SK-N-MC (cell line): ENCODE data around the gene CFAP58.
A peak's percentile ranks its signal among the peaks of the same experiment; 100 is the strongest.

ENCODE experiments used
- DNase-seq: peaks from one replicate; pipeline ENCODE4 v3.0.0-alpha.2; 2011; ENCODE audit warnings: low read depth, low spot score
- H3K27ac ChIP-seq: fragments of 200-600 bp; sonication (generic); 2 replicates; pipeline ENCODE4 v1.5.1; 2016; ENCODE audit warnings: mixed run types
- H3K36me3 ChIP-seq: fragments of 200-600 bp; sonication (generic); 2 replicates; pipeline ENCODE4 v1.6.1; 2017; ENCODE audit warnings: antibody characterized with exemption, low read length, mixed read lengths; ENCODE audit not compliant: insufficient read depth
- H3K4me3 ChIP-seq: fragments of 200-600 bp; sonication (generic); 2 replicates; pipeline ENCODE4 v1.5.1; 2016
- H3K9ac ChIP-seq: fragments of 200-600 bp; sonication (generic); 2 replicates; pipeline ENCODE4 v1.8.0; 2017; ENCODE audit warnings: mixed run types, mixed read lengths; ENCODE audit not compliant: insufficient read length
- H3K9me3 ChIP-seq: fragments of 200-600 bp; sonication (generic); 2 replicates; pipeline ENCODE4 v1.6.1; 2017; ENCODE audit warnings: low read depth, mild to moderate bottlenecking, antibody characterized with exemption, low read length, moderate library complexity, mixed read lengths
- EZH2 ChIP-seq: fragments of 200-600 bp; sonication (generic); IDR thresholded peaks from one replicate; pipeline ENCODE4 v1.6.1; 2017; ENCODE audit warnings: antibody characterized with exemption
- FOXP2 ChIP-seq: optimal IDR thresholded peaks from 2 replicates; pipeline ENCODE3; 2011; ENCODE audit warnings: mild to moderate bottlenecking, moderate library complexity; ENCODE audit not compliant: insufficient read depth; ENCODE audit errors: extremely low read length, control extremely low read depth
- POLR2AphosphoS5 ChIP-seq: IDR thresholded peaks from 2 replicates; pipeline ENCODE4 v1.6.1; 2012; ENCODE audit warnings: mild to moderate bottlenecking, low read depth, low read length, borderline replicate concordance

CFAP58 gene

DNA sequence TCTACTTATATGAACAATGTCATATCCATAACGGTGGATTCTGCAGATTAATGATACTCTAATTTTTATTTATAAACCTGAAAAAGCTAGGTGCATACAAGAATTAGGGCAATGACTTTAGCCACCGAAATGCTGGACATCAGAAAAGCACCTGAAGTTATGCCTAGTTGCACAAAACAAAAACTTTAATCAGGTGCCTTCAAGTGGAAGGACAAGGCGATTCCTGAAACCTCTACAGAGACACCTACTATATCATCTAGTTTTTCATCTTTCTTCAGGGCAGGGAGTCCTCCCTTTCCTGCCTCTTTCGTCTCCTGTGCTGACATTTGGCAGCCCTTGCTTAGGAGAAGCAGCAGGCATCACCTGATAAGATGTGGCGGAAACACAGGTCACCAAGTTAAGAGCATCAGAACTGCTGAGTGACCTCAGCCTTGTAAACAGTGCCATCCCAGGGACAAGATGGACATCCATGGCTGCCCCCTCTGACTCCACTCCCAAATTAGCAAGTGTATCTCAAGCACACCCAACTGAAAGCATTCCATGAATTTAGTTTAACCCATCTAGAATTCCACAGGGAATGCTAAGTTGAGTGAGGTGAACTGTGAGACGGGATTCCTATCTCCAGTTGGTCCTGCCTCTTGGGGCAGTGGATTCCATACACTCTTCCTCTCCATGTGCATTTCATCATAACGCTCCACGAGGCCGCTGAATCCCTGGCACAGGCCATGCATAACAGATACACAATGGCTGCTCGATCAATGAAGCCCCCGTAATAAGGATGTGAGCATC is 21.2 kb upstream of the CFAP58 start:
- H3K36me3 ChIP-seq: no peaks in the 10 kb centered on the region
- H3K27ac ChIP-seq: no peak overlapping the region
- no peak for TF ChIP-seq FOXP2
- no peaks in the 10 kb centered on the region for H3K9me3 ChIP-seq
- DNase-seq: no peak
- no peak overlapping the region for H3K4me3 ChIP-seq
- H3K9ac ChIP-seq: no peak overlapping the region

DNA sequence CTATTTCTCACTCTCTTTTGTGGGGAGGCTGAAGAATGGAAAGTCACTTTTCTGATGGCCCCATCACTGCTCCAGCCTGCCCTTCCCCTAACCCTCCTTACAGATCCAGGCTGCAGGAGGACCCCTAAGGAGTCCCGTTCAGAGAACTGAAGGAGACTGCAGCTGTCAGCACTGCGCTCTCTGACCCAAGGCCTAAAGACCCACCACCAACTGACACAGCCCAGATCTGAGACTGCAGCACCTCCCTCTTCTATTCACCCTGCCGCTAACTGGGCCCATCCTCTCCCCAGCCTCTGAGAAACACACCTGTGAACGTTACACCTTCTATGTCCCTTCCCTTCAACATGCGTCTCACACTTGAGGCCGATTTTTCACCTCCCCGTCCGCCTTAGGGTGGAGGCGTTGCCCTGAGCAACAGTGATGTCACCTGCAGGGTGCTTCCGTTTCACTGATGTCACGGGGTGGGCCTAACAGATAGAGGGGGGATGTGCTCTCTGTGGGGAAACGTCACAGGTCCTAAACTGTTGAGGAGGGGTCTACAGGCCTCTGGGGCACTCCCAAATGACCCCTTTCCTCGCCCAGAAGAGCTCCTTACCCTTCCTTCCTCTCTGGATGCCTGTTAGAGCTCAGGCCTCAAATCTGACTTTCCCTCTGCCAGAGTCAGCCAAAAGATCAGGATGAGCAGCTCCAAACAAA is 20.5 kb upstream of the CFAP58 start:
- Histone ChIP-seq H3K9me3 (no peaks in the 10 kb centered on the region), H3K4me3 (no peak overlapping the region), H3K27ac (no peak overlapping the region), H3K36me3 (no peaks in the 10 kb centered on the region), H3K9ac (no peak overlapping the region)
- no peak for DNase-seq
- TF ChIP-seq POLR2AphosphoS5 (no peak), EZH2 (no peak), FOXP2 (no peak)

DNA sequence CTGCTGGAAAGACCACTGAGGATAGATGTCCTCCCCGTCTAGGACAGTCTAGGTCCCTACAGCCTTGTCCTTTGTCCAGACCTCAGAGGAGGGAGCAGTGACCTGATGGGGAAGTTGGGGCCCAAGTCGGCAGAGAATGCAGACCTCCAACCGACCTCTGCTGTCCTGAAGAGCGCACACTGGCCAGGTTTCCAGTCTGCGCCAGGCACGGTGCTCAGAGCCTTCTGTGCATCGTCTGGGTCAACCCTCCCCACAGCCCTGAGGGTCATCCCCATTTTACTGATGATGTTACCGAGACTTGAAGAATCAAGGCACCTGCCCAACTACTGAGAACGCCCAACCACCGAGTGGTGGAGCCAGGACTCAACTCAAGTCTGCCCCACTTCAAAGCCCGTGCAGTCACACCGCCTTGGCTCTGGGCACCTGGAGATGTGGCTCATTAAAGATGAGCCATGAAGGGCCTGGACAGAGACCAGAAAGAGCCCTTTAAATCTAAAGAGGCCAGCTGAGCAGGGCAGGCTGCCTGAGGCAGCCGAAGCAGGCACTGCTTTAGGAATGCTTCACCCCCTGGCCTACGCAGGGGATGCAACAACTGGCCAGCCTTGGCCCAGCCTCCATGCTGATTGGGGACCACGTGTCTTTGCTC is 19.8 kb upstream of the CFAP58 start:
- Histone ChIP-seq H3K27ac (no peak overlapping the region), H3K36me3 (no peaks in the 10 kb centered on the region), H3K9me3 (no peaks in the 10 kb centered on the region), H3K4me3 (no peak overlapping the region), H3K9ac (no peak overlapping the region)
- TF ChIP-seq FOXP2 (no peak), POLR2AphosphoS5 (no peak)
- no peak for DNase-seq

DNA sequence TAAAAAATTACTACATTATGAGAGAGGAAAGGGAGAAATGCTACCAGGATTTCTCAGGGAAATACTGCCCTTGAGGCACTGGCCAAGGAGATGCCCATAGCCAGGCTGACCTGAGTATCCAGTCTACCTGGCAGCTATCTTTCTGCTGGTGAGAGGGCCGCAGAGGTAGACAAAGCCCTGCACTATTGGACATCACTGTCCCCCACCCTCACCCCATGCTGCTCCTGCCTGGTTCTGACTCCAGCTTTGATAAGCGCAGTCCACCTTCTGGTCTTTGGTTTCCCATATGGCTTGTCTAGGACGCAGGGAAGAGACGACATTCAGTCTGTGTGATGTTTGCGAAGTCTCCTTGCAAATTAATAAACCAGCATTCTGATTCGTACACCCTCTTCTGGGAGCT is 19.1 kb upstream of the CFAP58 start:
- H3K4me3 ChIP-seq: no peak overlapping the region
- no peak overlapping the region for H3K27ac ChIP-seq
- H3K9me3 ChIP-seq: no peaks in the 10 kb centered on the region
- H3K36me3 ChIP-seq: no peaks in the 10 kb centered on the region
- H3K9ac ChIP-seq: no peak overlapping the region
- TF ChIP-seq POLR2AphosphoS5 (no peak), EZH2 (no peak), FOXP2 (no peak)
- no peak for DNase-seq

DNA sequence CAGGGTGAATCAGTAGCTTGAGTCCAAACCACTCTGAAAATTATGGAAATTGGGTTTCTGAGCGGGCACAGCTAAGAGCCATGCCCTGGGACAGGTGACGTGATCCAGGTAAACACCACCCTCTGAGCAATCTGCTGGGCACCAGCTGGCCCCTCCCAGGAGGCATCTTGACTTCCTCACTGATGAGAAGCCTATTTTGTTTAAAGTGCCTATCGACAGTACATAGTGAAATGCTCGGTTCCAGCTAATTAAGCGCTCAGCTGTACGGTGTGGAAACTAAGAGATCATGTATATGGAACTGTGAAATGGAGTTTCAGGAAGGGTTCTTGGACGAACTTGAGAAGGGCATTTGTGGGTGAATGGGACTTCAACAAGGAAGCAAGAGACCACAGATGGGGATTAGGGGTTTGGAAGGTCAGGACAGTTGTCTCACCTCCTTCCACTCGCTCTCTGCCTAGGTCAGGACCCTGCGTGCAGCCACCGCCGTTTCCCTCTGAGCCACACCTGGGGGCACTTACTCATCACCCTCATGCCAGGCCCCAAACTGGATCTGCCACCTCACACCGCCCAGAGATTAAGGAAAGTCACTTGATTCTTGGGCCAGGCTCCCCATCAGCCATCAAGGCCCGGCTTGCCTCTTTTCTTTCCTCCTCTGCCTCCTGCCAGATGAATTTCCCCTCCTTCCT is 18.5 kb upstream of the CFAP58 start:
- DNase-seq: no peak
- Histone ChIP-seq H3K27ac (no peak overlapping the region), H3K4me3 (no peak overlapping the region), H3K9ac (no peak overlapping the region), H3K9me3 (no peaks in the 10 kb centered on the region), H3K36me3 (no peaks in the 10 kb centered on the region)
- no peak for TF ChIP-seq POLR2AphosphoS5

DNA sequence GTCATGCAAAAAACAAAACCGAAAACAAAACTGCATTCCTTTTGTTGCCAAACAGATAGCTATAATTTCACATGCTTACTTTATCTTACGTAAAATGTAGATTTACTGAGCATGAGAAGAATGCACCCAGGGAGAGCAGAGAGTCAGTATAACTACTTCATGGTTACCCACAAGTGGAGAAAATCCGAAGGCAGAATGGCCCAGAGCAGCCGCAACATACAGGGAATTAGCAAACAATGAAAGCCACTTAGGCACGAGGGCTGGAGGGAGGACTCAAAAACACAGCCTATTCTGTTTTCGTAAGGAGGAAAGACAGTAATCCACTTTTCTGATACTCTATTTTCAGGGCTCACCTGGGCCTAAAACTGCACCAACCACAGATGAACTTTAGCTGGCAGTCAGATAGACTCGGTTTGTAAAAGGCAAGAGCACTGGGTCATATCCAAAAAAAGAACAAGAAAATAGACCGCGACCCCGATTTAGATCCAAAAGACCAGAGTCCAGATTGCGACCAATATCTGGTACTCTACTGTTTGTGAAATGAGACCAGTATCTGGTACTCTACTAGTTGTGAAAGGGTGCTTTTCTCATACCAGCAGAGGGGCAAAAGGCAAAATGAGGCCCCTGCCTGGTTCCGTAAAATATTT is 16.7 kb upstream of the CFAP58 start:
- DNase-seq: no peak

DNA sequence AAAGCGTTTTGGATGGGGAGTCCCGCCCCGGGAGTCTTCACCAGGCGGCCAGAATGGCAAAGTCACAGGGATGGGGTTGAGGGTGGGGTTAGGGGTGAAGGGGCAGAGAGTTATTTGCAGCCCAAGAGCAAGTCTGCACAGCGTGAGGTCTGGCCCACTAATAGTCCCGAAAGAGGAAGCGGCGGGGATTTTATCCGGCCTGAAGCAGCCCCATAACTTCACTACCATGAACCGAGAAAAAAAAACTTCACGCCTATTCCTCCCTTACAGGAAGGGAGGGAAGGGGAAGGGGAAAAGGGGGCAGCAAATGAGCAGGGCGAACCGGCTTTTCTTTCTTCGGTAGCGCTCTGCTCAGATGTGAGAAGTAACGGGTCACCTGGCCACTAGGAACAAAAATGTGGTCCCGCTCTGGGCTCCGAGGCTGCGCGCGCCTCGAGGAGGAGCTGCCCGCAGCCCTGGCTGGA is 16.1 kb upstream of the CFAP58 start:
- H3K4me3 ChIP-seq: peak overlapping the region; percentile 85
- no peaks in the 10 kb centered on the region for H3K36me3 ChIP-seq
- H3K9ac ChIP-seq: peak overlapping the region; percentile 90
- no peak for TF ChIP-seq FOXP2
- no peak for TF ChIP-seq EZH2
- TF ChIP-seq POLR2AphosphoS5: no peak
- no peaks in the 10 kb centered on the region for H3K9me3 ChIP-seq
- H3K27ac ChIP-seq: no peak overlapping the region
- DNase-seq: no peak

More for the DNA sequence above, 16.7 kb upstream of the CFAP58 start:
- TF ChIP-seq EZH2: no peak
- TF ChIP-seq POLR2AphosphoS5: no peak
- TF ChIP-seq FOXP2: no peak
- H3K27ac ChIP-seq: no peak overlapping the region
- no peaks in the 10 kb centered on the region for H3K9me3 ChIP-seq
- peak overlapping the region; percentile 90 for H3K9ac ChIP-seq
- H3K36me3 ChIP-seq: no peaks in the 10 kb centered on the region
- H3K4me3 ChIP-seq: peak overlapping the region; percentile 85

DNA sequence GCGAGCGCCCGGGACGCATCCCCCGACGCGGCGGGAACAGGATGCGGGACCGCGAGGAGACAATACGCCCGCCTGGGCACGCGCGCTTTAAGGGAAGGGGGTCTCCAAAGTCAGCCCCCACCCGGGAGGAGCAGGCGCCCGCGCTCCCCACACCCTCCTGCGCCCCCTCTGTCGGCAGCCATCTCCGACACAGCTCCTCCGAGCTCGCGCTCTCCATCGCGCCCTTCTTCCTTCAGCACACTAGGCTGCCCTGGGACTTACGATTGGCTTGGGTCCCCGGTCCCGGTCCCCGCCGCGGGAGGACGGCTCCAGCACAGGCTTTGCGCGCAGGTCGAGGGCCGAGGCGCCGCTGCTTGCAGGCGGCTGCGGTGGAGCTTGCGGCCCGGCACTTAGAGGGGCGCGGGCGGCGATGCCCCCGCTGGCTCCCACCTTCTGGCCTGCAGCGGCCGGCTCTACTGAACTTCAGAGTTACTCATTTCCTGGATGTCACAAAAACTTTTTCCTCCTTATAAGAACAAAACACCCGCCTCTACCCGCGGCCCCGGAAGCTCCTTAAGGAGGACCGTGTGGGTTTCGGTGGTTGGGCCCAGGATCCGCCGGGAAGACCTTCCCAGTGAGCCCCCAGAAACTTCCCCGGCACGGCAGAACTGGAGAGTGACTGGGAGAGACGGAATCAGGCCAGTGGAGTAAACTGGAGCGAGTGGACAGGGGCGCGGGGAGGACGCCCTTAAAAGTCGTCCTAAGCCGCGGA is 15.5 kb upstream of the CFAP58 start, which contains the start of gene ITPRIP:
Gene ITPRIP, minus strand, starts transcription at position 481 of the 751 bp plus-strand sequence. CDS start 22,414 bp downstream, outside the sequence.
- Histone ChIP-seq H3K27ac (peak within 1 kb of the TSS; percentile 94), H3K9me3 (no peaks in the 10 kb centered on the region), H3K9ac (peak within 1 kb of the TSS; percentile 90), H3K4me3 (peak within 1 kb of the TSS; percentile 85), H3K36me3 (no peaks in the 10 kb centered on the region)
- no peak for DNase-seq
- TF ChIP-seq POLR2AphosphoS5 (peak; percentile 33; the same call in 1 of the 2 replicates), FOXP2 (no peak), EZH2 (no peak)
